GM18858 (cell line): ENCODE results near the gene SGK1.
"Not testable (repeated sequence)": the region's sequence is repeated elsewhere in the genome, so short reads cannot be mapped to it uniquely, and the experiment has no call there.

ENCODE experiments used
- ATAC-seq: cut with Tn5 transposase; IDR thresholded peaks from one replicate; pipeline ENCODE4 v1.9.1; 2021; ENCODE audit not compliant: unreplicated experiment

The SGK1 gene

DNA sequence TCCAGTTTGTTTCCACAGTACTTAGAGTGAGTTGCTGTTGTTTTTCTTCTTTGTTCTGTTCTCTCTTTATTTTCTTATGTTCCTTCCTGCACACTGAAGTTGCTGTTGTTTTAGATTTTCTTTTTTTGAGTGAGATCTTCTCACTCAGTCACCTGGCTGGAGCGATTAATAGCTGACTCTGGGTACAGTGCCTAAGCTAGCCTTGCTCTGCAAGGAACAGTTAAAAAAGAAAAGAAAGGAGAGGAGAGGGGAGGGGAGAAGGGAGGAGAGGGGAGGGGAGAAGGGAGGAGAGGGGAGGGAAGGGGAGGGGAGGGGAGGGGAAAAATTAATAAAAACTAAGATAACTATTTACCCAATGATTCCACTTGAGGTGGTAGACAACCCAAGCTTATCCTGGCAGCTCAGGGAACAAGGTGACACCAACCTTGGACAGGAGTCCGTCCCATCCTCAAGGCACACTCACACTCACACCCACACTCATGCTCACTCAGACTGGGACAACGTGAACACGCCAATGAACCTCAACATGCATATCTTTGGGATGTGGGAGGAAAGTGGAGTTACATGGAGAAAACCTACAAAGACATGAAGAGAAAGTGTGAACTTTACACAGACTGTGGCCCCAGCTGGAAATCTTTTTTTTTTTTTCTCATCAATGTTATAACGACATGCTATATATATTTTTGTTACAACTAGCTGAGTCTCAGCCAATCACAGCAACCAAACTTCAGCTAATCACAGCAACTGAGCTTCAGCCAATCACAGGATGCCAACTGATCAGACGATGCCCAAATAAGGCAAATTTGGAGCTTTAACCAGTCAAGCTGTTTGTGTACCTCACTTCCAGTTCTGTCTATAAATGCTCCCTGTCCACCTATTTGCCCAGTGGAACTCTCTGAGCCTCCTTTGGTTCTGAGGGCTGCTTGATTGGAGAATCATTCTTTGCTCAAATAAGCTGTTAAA is 124.1 kb downstream of the SGK1 start:
- no peak for ATAC-seq

DNA sequence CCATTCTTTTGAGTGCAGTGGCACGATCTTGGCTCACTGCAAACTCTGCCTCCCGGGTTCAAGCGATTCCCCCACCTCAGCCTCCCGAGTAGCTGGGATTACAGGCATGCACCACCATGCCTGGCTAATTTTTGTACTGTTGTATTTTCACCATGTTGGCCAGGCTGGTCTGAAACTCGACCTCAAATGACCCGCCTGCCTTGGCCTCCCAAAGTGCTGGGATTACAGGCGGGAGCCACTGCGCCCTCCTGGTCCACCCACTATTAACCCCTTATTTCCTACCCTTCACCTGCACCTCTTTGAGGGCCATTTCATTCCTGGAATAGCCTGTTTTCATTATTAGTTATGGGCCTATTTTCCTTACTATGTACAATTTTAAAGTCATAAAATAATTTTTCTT is 125.3 kb downstream of the SGK1 start:
- not testable (repeated sequence) for ATAC-seq

DNA sequence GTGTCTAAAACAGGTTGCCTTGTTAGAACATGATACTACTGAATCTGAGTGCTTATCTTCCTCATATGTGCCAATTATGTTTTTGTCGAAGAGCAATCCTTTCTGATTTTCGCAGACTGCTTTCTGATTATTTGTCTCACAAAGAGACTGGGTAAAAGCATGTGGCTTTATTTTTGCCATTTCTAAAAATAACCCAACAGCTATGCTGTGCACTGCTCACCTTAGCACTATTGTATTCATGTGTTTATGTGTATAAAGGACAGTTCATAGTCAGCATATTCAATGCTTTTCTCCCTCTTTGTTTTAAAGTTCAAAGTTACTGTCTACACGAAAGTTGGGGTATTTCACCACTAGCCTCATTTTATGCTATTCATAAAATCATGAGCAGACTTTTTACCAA is 127.0 kb downstream of the SGK1 start:
- no peak for ATAC-seq

DNA sequence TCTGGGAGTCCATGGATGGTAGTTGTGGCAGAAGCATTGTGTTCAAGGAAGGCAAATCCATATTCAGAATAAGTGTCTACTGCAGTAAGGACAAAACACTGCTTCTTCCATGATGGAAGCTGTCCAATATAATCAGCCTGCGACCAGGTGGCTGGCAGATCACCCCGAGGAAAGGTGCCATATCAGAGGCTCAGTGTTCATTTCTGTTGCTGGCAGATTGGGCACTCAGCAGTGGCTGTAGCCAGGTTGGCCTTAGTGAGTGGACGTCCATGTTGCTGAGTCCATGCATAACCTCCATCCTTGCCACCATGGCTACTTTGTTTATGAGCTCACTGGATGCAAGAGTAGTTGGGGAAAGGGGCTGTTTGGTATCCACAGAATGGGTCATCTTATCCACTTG is 130.2 kb downstream of the SGK1 start:
- no peak for ATAC-seq

GRCh38 chr6:134187154-134187553 is 130.8 kb downstream of the SGK1 start:
- no peak for ATAC-seq

DNA sequence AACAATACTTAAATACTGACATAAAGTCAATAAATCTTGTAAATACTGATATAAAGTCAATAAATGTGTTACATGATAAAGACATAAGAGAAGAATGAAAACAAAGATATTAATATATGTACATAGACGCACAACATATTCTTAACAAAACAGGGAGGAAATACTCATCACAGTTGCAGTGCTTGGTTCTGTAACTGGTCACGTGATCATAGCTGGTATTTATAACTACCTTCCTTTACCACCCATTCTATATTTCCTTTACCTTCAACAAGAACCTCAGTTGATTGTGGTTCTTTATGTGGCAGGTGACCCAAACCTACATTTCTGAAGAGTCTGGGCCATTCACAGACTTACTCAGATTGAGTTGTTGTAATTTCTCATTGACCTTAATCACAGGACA is 131.6 kb downstream of the SGK1 start:
- no peak for ATAC-seq

- ATAC-seq: no peak
Measured at GRCh38 chr6:134185277-134185676, 132.6 kb downstream of the SGK1 start.

- no peak for ATAC-seq
Measured at GRCh38 chr6:134183844-134184243, 134.1 kb downstream of the SGK1 start.

DNA sequence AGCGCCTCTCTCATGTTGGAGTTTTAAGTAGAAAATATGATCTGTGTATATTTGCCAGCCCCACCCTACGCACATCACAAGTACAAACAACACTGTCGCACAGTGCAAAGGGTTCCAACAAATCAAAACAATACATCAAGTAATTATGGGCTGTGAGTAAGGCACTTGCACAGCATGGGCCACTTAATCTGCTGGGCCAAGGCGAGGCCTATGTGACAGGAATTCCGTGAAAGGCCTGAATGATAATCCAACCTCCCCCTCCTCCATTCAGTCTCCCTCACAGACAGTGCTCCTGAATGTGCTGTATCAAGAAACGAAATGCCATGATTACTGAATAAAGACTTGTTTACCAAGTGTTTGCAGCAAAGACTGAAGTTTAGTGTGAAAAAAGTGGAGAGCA is 135.4 kb downstream of the SGK1 start:
- ATAC-seq: no peak

DNA sequence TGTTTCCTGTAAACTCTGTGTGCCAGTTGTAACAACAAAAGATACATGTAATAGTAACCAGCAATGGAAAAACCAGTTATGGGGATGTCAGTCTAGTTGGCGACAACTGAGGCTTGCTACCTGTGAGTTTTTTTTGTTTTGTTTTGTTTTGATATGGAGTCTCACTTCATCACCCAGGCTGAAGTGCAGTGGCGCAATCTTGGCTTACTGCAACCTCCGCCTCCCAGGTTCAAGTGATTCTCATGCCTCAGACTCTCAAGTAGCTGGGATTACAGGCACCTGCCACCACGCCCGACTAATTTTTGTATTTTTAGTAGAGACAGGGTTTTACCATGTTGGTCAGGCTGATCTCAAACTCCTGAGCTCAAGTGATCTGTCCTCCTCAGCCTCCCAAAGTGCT is 136.2 kb downstream of the SGK1 start:
- ATAC-seq: not testable (repeated sequence)

DNA sequence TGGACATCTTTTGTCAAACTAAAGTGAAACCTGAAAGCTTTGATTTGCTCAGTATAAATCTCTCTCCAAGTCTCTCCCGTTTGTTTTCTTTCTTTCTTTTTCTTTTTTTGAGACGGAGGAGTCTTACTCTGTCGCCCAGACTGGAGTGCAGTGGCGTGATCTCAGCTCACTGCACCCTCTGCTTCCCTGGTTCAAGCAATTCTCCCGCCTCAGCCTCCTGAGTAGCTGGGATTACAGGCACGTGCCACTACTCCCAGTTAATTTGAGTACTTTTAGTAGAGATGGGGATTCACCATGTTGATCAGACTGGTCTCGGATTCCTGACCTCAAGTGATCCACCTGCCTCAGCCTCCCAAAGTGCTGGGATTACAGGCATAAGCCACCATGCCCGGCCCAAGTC is 136.7 kb downstream of the SGK1 start:
- ATAC-seq: not testable (repeated sequence)

DNA sequence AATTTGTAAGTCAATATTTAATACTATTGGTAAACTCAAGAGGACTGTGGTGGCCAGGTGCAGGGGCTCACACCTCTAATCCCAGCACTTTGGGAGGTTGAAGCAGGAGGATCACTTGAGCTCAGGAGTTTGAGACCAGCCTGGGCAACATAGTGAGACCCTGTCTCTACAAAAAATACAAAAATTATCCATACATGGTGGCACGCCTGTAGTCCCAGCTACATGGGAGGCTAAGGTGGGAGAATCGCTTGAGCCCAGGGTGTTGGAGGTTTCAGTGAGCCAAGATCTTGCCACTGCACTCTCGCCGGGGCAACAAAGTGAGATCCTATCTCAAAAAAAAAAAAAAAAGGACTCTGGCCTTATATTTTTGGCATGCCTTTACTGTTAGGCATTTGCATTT is 137.4 kb downstream of the SGK1 start:
- not testable (repeated sequence) for ATAC-seq

GRCh38 chr6:134178161-134179044 is 139.5 kb downstream of the SGK1 start:
- ATAC-seq: no peak

GRCh38 chr6:134177753-134178160 is 140.2 kb downstream of the SGK1 start:
- no peak for ATAC-seq

DNA sequence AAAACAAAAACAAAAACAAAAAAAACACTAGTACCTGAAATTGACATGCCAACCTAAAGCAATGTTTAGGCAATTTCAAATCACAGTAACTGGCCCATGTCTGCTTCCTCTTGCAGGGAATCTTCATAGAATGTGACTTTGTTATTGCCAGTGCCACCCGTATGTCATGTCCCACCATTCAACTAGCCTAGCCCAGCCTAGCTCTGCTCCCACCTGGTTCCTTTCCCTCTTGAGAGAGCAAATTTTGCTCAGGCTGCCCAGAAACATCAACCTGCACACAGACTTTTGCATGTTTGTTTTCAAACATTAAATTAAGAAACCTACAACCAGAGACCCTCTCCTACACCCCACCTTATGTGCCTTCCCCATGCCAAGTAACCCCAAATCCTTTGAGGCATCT is 140.7 kb downstream of the SGK1 start:
- no peak for ATAC-seq

DNA sequence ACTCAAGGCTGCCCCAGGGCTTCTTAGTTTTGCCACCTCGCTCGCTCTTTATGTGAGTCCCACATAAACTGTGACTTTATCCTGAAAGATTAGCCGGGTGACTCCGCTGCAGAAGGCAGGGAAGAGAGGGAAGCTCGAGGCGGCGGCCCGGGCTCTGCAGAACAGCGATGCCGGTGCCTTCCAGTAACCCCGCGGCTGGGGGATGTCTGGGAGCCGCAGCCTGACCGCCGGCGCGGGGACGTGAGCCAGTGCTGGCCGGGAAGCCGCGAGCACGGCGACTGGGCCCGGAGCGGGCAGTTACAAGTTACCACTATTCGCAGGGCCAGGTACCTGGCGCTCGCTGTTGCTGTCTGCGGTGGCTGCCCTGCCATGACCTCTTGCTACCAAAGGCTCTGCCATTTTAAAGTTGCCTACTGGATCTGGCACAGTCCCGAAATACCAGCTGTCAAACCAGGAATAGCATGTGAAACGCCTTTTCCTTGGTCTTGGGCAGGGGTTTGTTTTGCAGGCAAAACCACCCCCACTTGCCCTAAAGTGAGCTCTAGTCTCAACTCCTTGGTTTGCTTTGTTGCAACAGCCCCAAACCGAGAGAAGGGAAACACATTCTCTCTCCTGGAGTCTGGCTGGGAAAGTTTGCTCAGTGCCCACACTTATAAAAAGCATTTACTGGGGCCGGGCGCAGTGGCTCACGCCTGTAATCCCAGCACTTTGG is 141.5 kb downstream of the SGK1 start:
- ATAC-seq: no peak

DNA sequence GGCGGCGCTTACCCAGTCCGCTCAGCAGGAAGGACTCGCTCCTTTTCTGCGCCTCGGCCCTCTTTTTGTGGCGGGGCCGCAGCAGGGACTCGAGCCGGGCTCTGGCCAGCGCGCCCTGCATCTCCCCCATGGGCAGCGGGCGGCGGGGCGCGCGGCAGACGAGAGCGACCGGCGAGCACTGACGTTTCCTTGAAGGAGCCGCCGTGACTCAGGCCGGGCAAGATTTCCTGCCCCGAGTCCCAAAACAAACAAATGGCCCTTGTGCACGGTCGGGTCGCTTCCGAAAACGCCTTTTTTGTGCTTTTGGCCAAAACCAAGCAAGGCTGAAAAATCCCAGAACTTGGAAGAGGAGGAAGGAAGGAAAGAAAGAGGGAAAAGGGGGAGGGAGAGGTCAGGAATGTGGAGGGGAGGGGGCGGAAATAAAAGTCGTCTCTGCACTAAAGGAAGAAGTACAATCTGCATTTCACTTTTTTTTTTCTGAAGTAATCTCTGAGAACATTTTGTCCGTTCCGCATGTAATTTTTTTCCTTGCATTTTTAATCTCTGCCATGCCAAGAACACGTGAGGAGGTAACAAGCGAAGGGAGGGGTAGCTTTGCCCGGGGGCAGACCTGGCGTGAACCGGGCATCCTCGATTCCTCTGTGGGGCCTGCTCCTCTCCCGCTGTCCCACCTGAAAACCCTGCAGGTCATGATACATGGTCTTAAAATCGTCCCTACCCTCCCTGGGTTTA is 142.2 kb downstream of the SGK1 start:
- no peak for ATAC-seq

GRCh38 chr6:134174672-134175531 is 143.0 kb downstream of the SGK1 start:
- ATAC-seq: peak; percentile 68

- ATAC-seq: no peak
Measured at GRCh38 chr6:134173936-134174671, 143.8 kb downstream of the SGK1 start.
